K562 (cell line): ENCODE results near the gene FAM107B. TPM values are rescaled to one million over a fixed set of nuclear protein-coding genes. Genes with fewer than 3 reads are reported as not detected.

ENCODE experiments used
- ATAC-seq: fragments of 200-7000 bp; cut with Tn5 transposase; 3 replicates; pipeline ENCODE4 v1.9.1; 2020; ENCODE audit warnings: moderate library complexity
- BruUV-seq: library from RNA; stranded (reverse); fragments of 400-500 nt; replicated peaks from 2 replicates; lab custom pipeline; 2021; lab: Mats Ljungman, UMichigan
- CTCF ChIA-PET: fragments of 300-600 bp; formaldehyde crosslinking; extraction: SDS; loops from one replicate; lab custom pipeline; 2021; ENCODE audit warnings: low intra/inter-chr PET ratio; lab: Yijun Ruan, JAX
- POLR2A ChIA-PET: fragments of 300-600, 350-650 bp; sonication (Branson Sonifier 250); formaldehyde crosslinking; extraction: SDS; loops from one replicate; lab custom pipeline; 2021; ENCODE audit warnings: antibody characterized with exemption, inconsistent platforms; lab: Yijun Ruan, JAX
- DNase-seq, 4 experiments: peaks; one replicate each; pipeline versions ENCODE4 v3.0.0 to v3.0.0-alpha.2; 2011 to 2018; ENCODE audit warnings: low spot score in 3 of 4, mixed read lengths in 3 of 4; ENCODE audit errors: extremely low read depth in 1 of 4
- FAIRE-seq: peaks from 2 replicates; lab custom pipeline; 2011; peaks lifted over from hg19 to GRCh38; lab: Jason Lieb, UNC
- H2AFZ ChIP-seq: 2 replicates; pipeline ENCODE4 v1.6.0; 2011; ENCODE audit warnings: low read depth, low read length, control low read depth, inconsistent platforms
- H3K27ac ChIP-seq: fragments of 200-600 bp; 3 replicates; pipeline ENCODE4 v1.8.0; 2011; ENCODE audit warnings: low read depth, mild to moderate bottlenecking, control low read depth, inconsistent platforms, low read length, moderate library complexity, mixed read lengths; ENCODE audit errors: extremely low read depth
- H3K27me3 ChIP-seq, 2 experiments: fragments of 300-600 bp in 1 of 2; 2 replicates in 1 of 2; 3 replicates in 1 of 2; pipeline versions ENCODE4 v1.6.0 to v1.8.0; 2011; ENCODE audit warnings: inconsistent platforms in 2 of 2, low read length in 2 of 2, mild to moderate bottlenecking in 1 of 2, mixed read lengths in 1 of 2, moderate library complexity in 1 of 2; ENCODE audit not compliant: control insufficient read depth in 2 of 2, insufficient read depth in 2 of 2
- H3K36me3 ChIP-seq: fragments of 300-600 bp; 3 replicates; pipeline ENCODE4 v1.8.0; 2011; ENCODE audit warnings: mild to moderate bottlenecking, low read length, inconsistent platforms; ENCODE audit not compliant: control insufficient read depth, insufficient read depth
- H3K4me1 ChIP-seq, 2 experiments: fragments of 200-600 bp in 1 of 2; replicated peaks in 1 of 2; 2 replicates in 1 of 2; 3 replicates in 1 of 2; pipeline versions ENCODE4 v1.5.1 to v1.8.0; 2011; ENCODE audit warnings: inconsistent platforms in 2 of 2, low read length in 2 of 2, mild to moderate bottlenecking in 1 of 2, mixed read lengths in 1 of 2, moderate library complexity in 1 of 2; ENCODE audit not compliant: control insufficient read depth in 2 of 2, insufficient read depth in 2 of 2
- H3K4me2 ChIP-seq: 2 replicates; pipeline ENCODE4 v1.6.1; 2011; ENCODE audit warnings: low read length, control low read depth, inconsistent platforms, mixed read lengths; ENCODE audit not compliant: insufficient read depth
- H3K4me3 ChIP-seq: fragments of 200-600 bp; sonication (generic), shearing (Covaris generic); 2 replicates; pipeline ENCODE4 v1.5.1; 2016; ENCODE audit warnings: control low read depth, inconsistent platforms
- H3K79me2 ChIP-seq: fragments of 200-600 bp; 3 replicates; pipeline ENCODE4 v1.8.0; 2011; ENCODE audit warnings: low read length, inconsistent platforms; ENCODE audit not compliant: control insufficient read depth, insufficient read depth
- H3K9ac ChIP-seq, 2 experiments: 2 replicates each; pipeline versions ENCODE4 v1.6.0 to v1.6.1; 2011; ENCODE audit warnings: low read depth in 2 of 2, low read length in 2 of 2, control low read depth in 1 of 2, inconsistent platforms in 1 of 2, mild to moderate bottlenecking in 1 of 2, mixed read lengths in 1 of 2; ENCODE audit not compliant: insufficient read depth in 1 of 2
- H3K9me1 ChIP-seq: one replicate; pipeline ENCODE4 v1.6.0; 2011; ENCODE audit warnings: inconsistent platforms, mild to moderate bottlenecking, low read length, moderate library complexity; ENCODE audit not compliant: control insufficient read depth, insufficient read depth
- H3K9me3 ChIP-seq: replicated peaks from 2 replicates; pipeline ENCODE4 v1.5.1; 2011; ENCODE audit warnings: low read depth, low read length, inconsistent platforms; ENCODE audit not compliant: control insufficient read depth, insufficient read depth
- H4K20me1 ChIP-seq: replicated peaks from 2 replicates; pipeline ENCODE4 v1.6.1; 2011; ENCODE audit warnings: low read length, inconsistent platforms, mixed read lengths; ENCODE audit not compliant: control insufficient read depth, insufficient read depth
- CHD7 ChIP-seq: fragments of 200-600 bp; sonication (generic); IDR thresholded peaks from one replicate; pipeline ENCODE4 v1.6.1; 2012; ENCODE audit warnings: mild to moderate bottlenecking, low read depth, low read length, inconsistent platforms
- GABPB1 ChIP-seq: sonication (generic); formaldehyde crosslinking; IDR thresholded peaks from 2 replicates; pipeline ENCODE4 v1.8.0; 2022; ENCODE audit warnings: mild to moderate bottlenecking, missing genetic modification reagents
- MTA3 ChIP-seq: fragments of 450-650 bp; formaldehyde crosslinking; IDR thresholded peaks from 2 replicates; pipeline ENCODE4 v1.6.1; 2017; ENCODE audit warnings: mild to moderate bottlenecking, borderline replicate concordance
- POLR2H ChIP-seq: IDR thresholded peaks from 2 replicates; pipeline ENCODE4 v1.6.1; 2016; ENCODE audit warnings: missing genetic modification characterization, low read depth, mild to moderate bottlenecking, control low read depth, missing compliant biosample characterization, moderate library complexity
- SMARCA5 ChIP-seq: fragments of 450-650 bp; IDR thresholded peaks from 2 replicates; pipeline ENCODE4 v1.6.1; 2016
- ZNF780A ChIP-seq: fragments of 250-450 bp; sonication (Bioruptor Pico); IDR thresholded peaks from 2 replicates; pipeline ENCODE4 v1.5.0; 2021; ENCODE audit warnings: mild to moderate bottlenecking
- WGBS: fragments of 100-300 bp; shearing (Covaris generic); methylation state at CpG from one replicate; pipeline ENCODE4 v1.1.6; 2016; ENCODE audit warnings: low coverage, mixed read lengths; ENCODE audit not compliant: insufficient coverage; ENCODE audit errors: missing lambda C conversion rate; 5-methylcytosine and 5-hydroxymethylcytosine counted together
- in situ Hi-C: fragments of 300-500 bp; cut with MboI; formaldehyde crosslinking; loops from 4 replicates; pipeline ENCODE4 v1.15.0; 2018; ENCODE audit warnings: inconsistent platforms, mixed read lengths
- intact Hi-C: fragments of 100-400 bp; cut with micrococcal nuclease; formaldehyde crosslinking; loops from 2 replicates; pipeline ENCODE4 v1.14.2; 2022
- polyA plus RNA-seq, 8 experiments: library from polyadenylated mRNA; depleted of rRNA in 4 of 8; stranded (reverse) in 5 of 8; unstranded in 3 of 8; fragments of >200 nt; fragmentation: Nextera tagmentation in 2 of 8; fragmentation: Illumina TruSeq in 1 of 8; extraction: Ambion mirVana in 2 of 8; extraction: Trizol in 1 of 8; gene quantifications; 2 replicates each; pipeline versions ENCODE4 v1.2.1 to v1.2.3, GENCODE V29; 2011 to 2014; ENCODE audit warnings: inconsistent platforms in 1 of 8, missing spikeins in 1 of 8
- total RNA-seq, 7 experiments: library from RNA; depleted of rRNA in 6 of 7; stranded (reverse); fragments of >200 nt in 6 of 7; fragmentation: Illumina TruSeq in 2 of 7; extraction: Trizol in 2 of 7; gene quantifications; 2 replicates each; pipeline versions ENCODE4 v1.2.1 to v1.2.3, GENCODE V29; 2011 to 2021; ENCODE audit warnings: low replicate concordance in 1 of 7

The FAM107B gene
- total and polyA plus RNA-seq, 9 of the 15 experiments (the other 6 are each of a cell fraction or from before 2014, with no cell fraction given), result 0.40 to 2.8 (median 1.4) TPM

DNA sequence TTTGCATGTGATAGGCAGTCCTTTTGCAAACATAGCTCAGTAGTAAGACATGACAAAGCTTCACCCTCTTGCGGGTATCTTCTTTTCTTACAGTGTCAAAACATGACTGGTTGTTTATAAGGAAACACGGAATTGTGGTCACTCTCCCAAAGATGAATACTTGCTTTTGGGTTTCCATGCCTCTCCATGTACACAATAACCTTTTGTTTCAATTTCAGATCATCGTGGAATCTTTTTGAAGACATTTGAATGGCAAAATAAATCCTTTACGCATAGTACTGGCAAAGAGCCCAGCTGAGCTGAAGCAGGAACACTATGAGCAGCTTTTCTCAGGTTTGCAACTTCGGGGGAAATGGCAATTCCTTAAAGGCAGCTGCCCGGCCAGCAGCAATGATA lies 287.2 kb downstream of the FAM107B start:
- POLR2A ChIA-PET, result interaction anchor here (0.7 kb wide), 1 partner anchor 707 kb away, joined by 4 read pairs; no protein-coding TSS in a partner anchor
- no peak for ATAC-seq
- no peaks in the 10 kb centered on the region for H3K79me2 ChIP-seq
- no peak overlapping the region for H3K4me3 ChIP-seq
- H3K27me3 ChIP-seq, result peaks cover 5 to 21% of the 10 kb centered on the region in 2 experiments; a peak in 3 of 5 replicates
- intact Hi-C loops, result no loop called here
- no TSS peak for BruUV-seq
- in situ Hi-C loops, result no loop called here
- H3K4me1 ChIP-seq, result no peaks in the 10 kb centered on the region
- TF ChIP-seq POLR2H (tag) (no peak), SMARCA5 (no peak), CHD7 (no peak), MTA3 (no peak), ZNF780A (no peak), GABPB1 (CRISPR knock-in tag) (no peak)
- TF ChIP-seq, all 486 proteins: peak for 0
- Histone ChIP-seq H3K9me3 (no peaks in the 10 kb centered on the region), H3K36me3 (no peaks in the 10 kb centered on the region), H3K4me2 (no peak overlapping the region), H3K27ac (no peak overlapping the region), H3K9ac (no peak overlapping the region), H4K20me1 (no peaks in the 10 kb centered on the region), H3K9me1 (no peaks in the 10 kb centered on the region), H2AFZ (no peak overlapping the region)
- CTCF ChIA-PET, result no interaction called here
- FAIRE-seq (no peak), DNase-seq (no peak)
- WGBS, result 3% methylated on average over 6 of the region's 6 CpGs
